ENCODE results near the gene SLC8A3.

SLC8A3 gene

GRCh38 chr14:70005281-70005805 lies 183.4 kb downstream of the SLC8A3 start:
- DNase-seq (ENCODE audit: low read depth): no peak
- TF ChIP-seq, protein P1, sequence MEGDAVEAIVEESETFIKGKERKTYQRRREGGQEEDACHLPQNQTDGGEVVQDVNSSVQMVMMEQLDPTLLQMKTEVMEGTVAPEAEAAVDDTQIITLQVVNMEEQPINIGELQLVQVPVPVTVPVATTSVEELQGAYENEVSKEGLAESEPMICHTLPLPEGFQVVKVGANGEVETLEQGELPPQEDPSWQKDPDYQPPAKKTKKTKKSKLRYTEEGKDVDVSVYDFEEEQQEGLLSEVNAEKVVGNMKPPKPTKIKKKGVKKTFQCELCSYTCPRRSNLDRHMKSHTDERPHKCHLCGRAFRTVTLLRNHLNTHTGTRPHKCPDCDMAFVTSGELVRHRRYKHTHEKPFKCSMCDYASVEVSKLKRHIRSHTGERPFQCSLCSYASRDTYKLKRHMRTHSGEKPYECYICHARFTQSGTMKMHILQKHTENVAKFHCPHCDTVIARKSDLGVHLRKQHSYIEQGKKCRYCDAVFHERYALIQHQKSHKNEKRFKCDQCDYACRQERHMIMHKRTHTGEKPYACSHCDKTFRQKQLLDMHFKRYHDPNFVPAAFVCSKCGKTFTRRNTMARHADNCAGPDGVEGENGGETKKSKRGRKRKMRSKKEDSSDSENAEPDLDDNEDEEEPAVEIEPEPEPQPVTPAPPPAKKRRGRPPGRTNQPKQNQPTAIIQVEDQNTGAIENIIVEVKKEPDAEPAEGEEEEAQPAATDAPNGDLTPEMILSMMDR (IDR thresholded peaks at IDR 0.05; ENCODE audit: insufficient read depth, low read depth, low read length, missing control alignments): no peak
- no peak overlapping the region for H3K4me3 ChIP-seq (ENCODE audit: low read length)

DNA sequence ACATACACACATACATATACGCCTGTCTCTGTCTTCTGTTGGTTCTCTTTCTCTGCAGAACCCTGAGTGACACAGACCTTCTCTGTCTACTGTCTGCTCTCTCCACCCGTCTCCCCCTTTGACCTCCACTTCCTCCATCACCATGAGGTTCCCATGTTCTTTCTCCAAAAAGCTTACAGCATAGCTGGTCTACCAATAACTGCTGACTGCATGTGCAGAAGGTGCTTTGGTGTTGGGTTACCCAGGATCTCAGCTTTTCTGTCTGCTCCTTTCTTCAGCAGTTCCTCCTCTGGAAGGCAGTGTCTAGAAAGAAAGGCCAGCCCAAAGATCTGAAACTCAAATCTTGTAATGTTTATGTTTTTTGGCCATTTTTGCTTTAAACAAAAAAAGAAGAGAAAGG lies 184.0 kb downstream of the SLC8A3 start:
- TF ChIP-seq, protein P1 (IDR thresholded peaks at IDR 0.05; ENCODE audit: insufficient read depth, low read depth, low read length, missing control alignments): no peak
- no peak overlapping the region for H3K4me3 ChIP-seq (ENCODE audit: low read length)
- no peak for DNase-seq (ENCODE audit: low read depth)

- no peak overlapping the region for H3K4me3 ChIP-seq (ENCODE audit: low read length)
- TF ChIP-seq, protein P1 (IDR thresholded peaks at IDR 0.05; ENCODE audit: insufficient read depth, low read depth, low read length, missing control alignments): no peak
- no peak for DNase-seq (ENCODE audit: low read depth)
These were observed 186.0 kb downstream of the SLC8A3 start for GRCh38 chr14:70002589-70003346.

DNA sequence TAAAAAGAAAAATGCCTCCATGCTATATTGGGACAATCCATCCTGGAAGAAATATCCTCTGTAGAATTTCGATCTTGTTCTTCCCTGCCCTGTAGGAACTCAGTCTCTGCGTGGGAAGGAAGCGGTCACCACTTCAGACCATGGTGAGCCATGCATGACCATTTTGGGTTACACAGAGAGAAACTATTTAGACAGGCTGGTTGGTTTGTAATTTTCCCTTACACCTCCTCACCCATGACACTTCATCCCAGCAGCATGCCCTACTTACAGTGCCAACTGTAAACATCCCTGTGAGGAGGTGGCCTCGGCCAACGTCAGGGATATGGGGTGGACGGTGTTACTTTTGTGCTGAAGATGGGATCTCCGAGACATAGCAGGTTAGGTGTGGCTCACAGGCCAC lies 188.2 kb downstream of the SLC8A3 start:
- no peak overlapping the region for H3K4me3 ChIP-seq (ENCODE audit: low read length)
- DNase-seq (ENCODE audit: low read depth): peak; percentile 77
- TF ChIP-seq, protein P1 (IDR thresholded peaks at IDR 0.05; ENCODE audit: insufficient read depth, low read depth, low read length, missing control alignments): no peak

- TF ChIP-seq, protein P1 (IDR thresholded peaks at IDR 0.05; ENCODE audit: insufficient read depth, low read depth, low read length, missing control alignments): no peak
- H3K4me3 ChIP-seq (ENCODE audit: low read length): no peak overlapping the region
- peak; percentile 99 for DNase-seq (ENCODE audit: low read depth)
These were observed 189.5 kb downstream of the SLC8A3 start for GRCh38 chr14:69999261-69999674.

DNA sequence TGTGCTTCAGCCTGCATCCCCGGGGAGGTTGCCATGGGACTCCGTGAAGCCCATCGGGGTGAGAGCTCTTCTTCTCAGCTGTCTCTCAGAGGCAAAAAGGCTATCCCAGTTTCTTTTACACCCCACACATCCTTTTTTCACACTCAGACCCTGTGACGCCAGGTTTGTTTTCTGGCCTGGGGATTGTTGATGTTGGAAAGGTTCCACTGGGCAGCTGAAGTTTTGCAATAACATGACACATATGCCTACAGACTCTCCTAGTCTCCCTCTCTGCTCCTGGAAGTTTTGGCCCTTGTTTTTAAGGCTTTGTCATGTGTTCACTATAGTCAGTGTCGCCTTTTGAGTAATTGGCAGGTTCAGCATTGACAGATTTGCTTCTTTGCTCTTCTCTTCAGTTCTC lies 190.9 kb downstream of the SLC8A3 start:
- peak; percentile 97 for DNase-seq (ENCODE audit: low read depth)
- TF ChIP-seq, protein P1 (IDR thresholded peaks at IDR 0.05; ENCODE audit: insufficient read depth, low read depth, low read length, missing control alignments): no peak

DNA sequence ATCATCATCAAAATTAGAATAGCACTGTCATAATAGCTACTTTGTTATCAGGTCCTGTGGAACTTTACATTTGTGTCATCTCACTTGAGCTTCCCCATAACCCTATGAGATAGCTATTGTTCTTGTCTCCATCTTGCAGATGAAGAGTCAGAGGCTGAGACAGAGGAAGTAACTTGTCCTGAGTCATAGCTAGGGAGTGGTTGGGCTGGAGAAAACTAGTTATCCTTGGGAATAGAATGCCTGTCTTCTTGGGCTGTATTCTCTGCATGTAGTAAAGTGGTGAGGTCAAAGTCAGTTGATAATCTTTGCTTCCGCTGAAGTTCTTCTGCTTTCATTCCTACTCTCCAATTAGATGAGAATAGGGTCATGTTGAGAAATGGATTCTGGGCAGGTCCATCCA lies 192.5 kb downstream of the SLC8A3 start:
- DNase-seq (ENCODE audit: low read depth): peak; percentile 94
- TF ChIP-seq, protein P1 (IDR thresholded peaks at IDR 0.05; ENCODE audit: insufficient read depth, low read depth, low read length, missing control alignments): no peak
- no peak overlapping the region for H3K4me3 ChIP-seq (ENCODE audit: low read length)

More for the DNA sequence above, 190.9 kb downstream of the SLC8A3 start:
- no peak overlapping the region for H3K4me3 ChIP-seq (ENCODE audit: low read length)
